Suprapubic skin (tissue), 4 donors: ENCODE data around the gene ADAMTS9. TPM values are rescaled to one million over a fixed set of nuclear protein-coding genes. Genes with fewer than 3 reads are reported as not detected.

Experiments
- DNase-seq, 2 donors: peaks; one replicate each; pipeline ENCODE4 v3.0.0-alpha.2; 2019; ENCODE audit warnings: low spot score in 2 of 2
- H3K27ac ChIP-seq: fragments of 200-600 bp; sonication (generic); one replicate; pipeline ENCODE4 v1.5.1; 2019
- H3K27me3 ChIP-seq: fragments of 200-600 bp; sonication (generic); one replicate; pipeline ENCODE4 v1.5.1; 2019
- H3K36me3 ChIP-seq: fragments of 200-600 bp; sonication (generic); one replicate; pipeline ENCODE4 v1.5.1; 2019
- H3K4me1 ChIP-seq: fragments of 200-600 bp; sonication (generic); one replicate; pipeline ENCODE4 v1.5.1; 2019
- H3K4me3 ChIP-seq: fragments of 200-600 bp; sonication (generic); one replicate; pipeline ENCODE4 v1.5.1; 2019; ENCODE audit warnings: mild to moderate bottlenecking
- H3K9me3 ChIP-seq: fragments of 200-600 bp; sonication (generic); one replicate; pipeline ENCODE4 v1.5.1; 2019
- CTCF ChIP-seq, 2 donors: fragments of 200-600 bp in 1 of 2; fragments of 450-650 bp in 1 of 2; sonication (generic) in 1 of 2; IDR thresholded peaks; one replicate each; pipeline ENCODE4 v1.5.1; 2016 to 2019; ENCODE audit warnings: antibody characterized with exemption in 2 of 2, mild to moderate bottlenecking in 1 of 2, moderate library complexity in 1 of 2
- EP300 ChIP-seq: sonication (generic); formaldehyde crosslinking; IDR thresholded peaks from one replicate; pipeline ENCODE4 v1.6.1; 2017; ENCODE audit warnings: antibody characterized with exemption
- POLR2A ChIP-seq, 2 donors: fragments of 450-650 bp; IDR thresholded peaks; one replicate each; pipeline ENCODE4 v1.6.1; 2017; ENCODE audit warnings: antibody characterized with exemption in 2 of 2, mild to moderate bottlenecking in 2 of 2, moderate library complexity in 2 of 2
- POLR2AphosphoS5 ChIP-seq, 3 donors: sonication (generic); formaldehyde crosslinking; IDR thresholded peaks; one replicate each; pipeline ENCODE4 v1.6.1; 2017; ENCODE audit warnings: antibody characterized with exemption in 3 of 3
- WGBS: methylation state at CpG from one replicate; pipeline ENCODE4 v1.1.5; 2018; 5-methylcytosine and 5-hydroxymethylcytosine counted together
- total RNA-seq, 4 donors: library from RNA; depleted of rRNA; stranded (reverse); fragments of >200 nt; gene quantifications; one replicate each; pipeline ENCODE4 v1.1.0, GENCODE V29; 2016

Gene ADAMTS9
- total RNA-seq, 4 donors from 2014 or later: 7.8 to 32.8 (median 9.3) TPM

DNA sequence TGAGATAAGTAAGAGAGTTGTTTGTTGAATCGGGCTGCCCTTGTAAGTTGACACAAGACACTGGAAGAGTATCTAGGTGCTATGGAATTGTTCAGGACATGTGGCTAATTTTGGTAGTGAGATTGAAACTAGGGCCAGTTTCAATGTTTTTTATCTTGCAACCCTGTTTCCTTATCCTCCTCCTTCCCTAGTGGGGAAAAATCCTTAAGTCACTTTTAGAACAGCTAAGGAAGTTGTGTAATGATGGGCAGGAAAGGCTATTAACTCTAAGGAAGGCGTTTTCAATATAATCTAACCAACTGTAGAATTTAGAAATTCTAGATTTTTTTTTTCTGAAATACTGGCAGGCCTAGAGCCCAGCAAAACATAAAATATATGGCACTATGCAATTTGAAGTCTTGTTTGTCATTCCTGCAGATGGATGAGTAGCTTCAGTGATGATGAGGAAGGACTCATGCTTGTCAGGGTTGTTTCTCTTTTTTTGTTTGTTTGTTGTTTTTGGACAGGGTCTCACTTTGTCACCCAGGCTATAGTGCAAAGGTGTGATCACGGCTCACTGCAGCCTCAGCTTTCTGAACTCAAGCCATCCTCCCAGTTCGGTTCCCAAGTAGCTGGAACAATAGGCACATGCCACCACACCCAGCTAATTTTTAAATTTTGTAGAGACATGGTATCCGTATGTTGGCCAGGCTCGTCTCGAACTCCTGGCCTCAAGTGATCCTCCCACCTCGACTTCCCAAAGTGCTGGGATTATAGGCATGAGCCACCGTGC lies 27.6 kb upstream of the ADAMTS9 start:
- no peaks in the 10 kb centered on the region for H3K9me3 ChIP-seq
- no peak for DNase-seq
- WGBS: 89% methylated on average over 9 of the region's 9 CpGs
- H3K27ac ChIP-seq: no peak overlapping the region
- TF ChIP-seq POLR2AphosphoS5 (IDR thresholded peaks at IDR 0.05): no peak
- H3K27me3 ChIP-seq: no peaks in the 10 kb centered on the region
- no peaks in the 10 kb centered on the region for H3K4me1 ChIP-seq
- no peak overlapping the region for H3K4me3 ChIP-seq
- H3K36me3 ChIP-seq: no peaks in the 10 kb centered on the region

DNA sequence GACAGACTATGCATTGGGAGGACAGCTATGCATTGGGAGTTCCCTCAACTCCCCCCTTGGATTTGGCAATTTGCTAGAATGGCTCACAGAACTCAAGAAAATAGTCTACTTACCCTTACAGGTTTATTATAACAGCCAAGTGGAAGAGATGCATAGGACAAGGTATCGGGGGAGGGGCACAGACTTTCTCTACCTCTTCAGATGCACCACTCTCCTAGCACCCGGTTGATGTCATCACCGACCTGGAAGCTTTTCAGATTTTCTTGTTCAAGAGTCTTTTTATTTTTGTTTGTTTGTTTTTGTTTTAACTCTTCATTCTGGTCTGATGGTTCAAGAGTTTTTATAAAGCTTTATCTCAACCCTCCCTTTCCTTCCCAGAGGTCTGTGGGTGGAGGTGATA lies 20.7 kb upstream of the ADAMTS9 start:
- WGBS: 98% methylated on average over 3 of the region's 3 CpGs
- H3K27ac ChIP-seq: no peak overlapping the region
- no peaks in the 10 kb centered on the region for H3K4me1 ChIP-seq
- TF ChIP-seq CTCF (IDR thresholded peaks at IDR 0.05) (no peak), EP300 (no peak), POLR2AphosphoS5 (IDR thresholded peaks at IDR 0.05) (no peak), POLR2A (IDR thresholded peaks at IDR 0.05) (no peak)
- DNase-seq: no peak
- no peaks in the 10 kb centered on the region for H3K9me3 ChIP-seq
- H3K27me3 ChIP-seq: no peaks in the 10 kb centered on the region
- no peaks in the 10 kb centered on the region for H3K36me3 ChIP-seq
- H3K4me3 ChIP-seq: no peak overlapping the region

- Histone ChIP-seq H3K9me3 (no peaks in the 10 kb centered on the region), H3K27me3 (no peaks in the 10 kb centered on the region), H3K4me3 (no peak overlapping the region), H3K27ac (no peak overlapping the region), H3K4me1 (no peaks in the 10 kb centered on the region), H3K36me3 (no peaks in the 10 kb centered on the region)
- WGBS: 92% methylated on average over 2 of the region's 2 CpGs
- DNase-seq: no peak
- TF ChIP-seq CTCF (IDR thresholded peaks at IDR 0.05): no peak
- no peak for TF ChIP-seq POLR2AphosphoS5 (IDR thresholded peaks at IDR 0.05)
- no peak for TF ChIP-seq EP300
- no peak for TF ChIP-seq POLR2A (IDR thresholded peaks at IDR 0.05)
Observed at GRCh38 chr3:64705946-64706345, 18.1 kb upstream of the ADAMTS9 start.

DNA sequence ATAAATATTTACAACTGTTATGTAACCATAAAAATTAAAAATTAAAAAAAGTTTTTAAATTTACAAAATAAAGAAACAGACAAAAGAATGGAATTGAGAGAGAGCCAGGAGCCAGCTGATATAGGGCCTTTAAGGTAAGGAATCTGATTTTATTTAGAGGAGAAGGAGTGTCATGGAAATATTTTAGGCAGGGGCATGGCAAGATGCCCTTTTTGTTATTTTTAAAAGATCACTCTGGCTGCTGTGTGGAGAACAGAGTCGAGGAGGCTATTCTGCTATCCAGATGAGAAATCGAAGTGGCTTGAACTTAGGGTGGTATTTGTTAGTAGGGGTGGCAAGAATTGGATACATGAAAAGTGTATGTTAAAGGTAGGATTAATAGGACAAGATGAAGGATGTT lies 9.1 kb upstream of the ADAMTS9 start:
- Histone ChIP-seq H3K27me3 (no peaks in the 10 kb centered on the region), H3K9me3 (no peaks in the 10 kb centered on the region), H3K27ac (no peak overlapping the region), H3K36me3 (no peaks in the 10 kb centered on the region), H3K4me3 (no peak overlapping the region), H3K4me1 (no peaks in the 10 kb centered on the region)
- DNase-seq: no peak
- TF ChIP-seq CTCF (IDR thresholded peaks at IDR 0.05) (no peak), POLR2A (IDR thresholded peaks at IDR 0.05) (no peak)
- 82% methylated on average over 2 of the region's 2 CpGs for WGBS

DNA sequence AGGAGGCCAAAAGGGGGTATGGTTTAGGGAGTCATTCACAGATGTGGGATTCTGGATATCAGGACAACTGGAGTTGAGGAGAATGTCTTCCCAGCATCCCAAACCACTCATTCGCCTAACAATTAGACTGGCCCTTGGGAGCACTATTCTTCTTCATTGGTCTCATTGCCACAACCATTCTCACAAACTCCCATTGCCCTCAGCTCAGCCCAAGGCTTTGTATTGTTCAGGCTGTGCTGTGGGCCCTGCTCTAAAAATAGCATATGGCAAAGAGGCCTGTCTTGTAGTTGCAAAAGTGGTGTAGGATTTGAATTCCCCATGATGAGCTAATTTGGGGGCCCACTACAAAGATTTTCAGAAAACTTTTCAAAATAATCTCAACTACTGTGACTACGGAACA lies 6.3 kb upstream of the ADAMTS9 start:
- no peaks in the 10 kb centered on the region for H3K4me1 ChIP-seq
- WGBS: 96% methylated on average over 2 of the region's 2 CpGs
- DNase-seq: no peak
- H3K27ac ChIP-seq: no peak overlapping the region
- no peak overlapping the region for H3K4me3 ChIP-seq
- no peaks in the 10 kb centered on the region for H3K27me3 ChIP-seq
- TF ChIP-seq CTCF (IDR thresholded peaks at IDR 0.05): no peak
- TF ChIP-seq POLR2A (IDR thresholded peaks at IDR 0.05): no peak
- no peak for TF ChIP-seq EP300
- no peak for TF ChIP-seq POLR2AphosphoS5 (IDR thresholded peaks at IDR 0.05)
- no peaks in the 10 kb centered on the region for H3K36me3 ChIP-seq
- H3K9me3 ChIP-seq: no peaks in the 10 kb centered on the region

DNA sequence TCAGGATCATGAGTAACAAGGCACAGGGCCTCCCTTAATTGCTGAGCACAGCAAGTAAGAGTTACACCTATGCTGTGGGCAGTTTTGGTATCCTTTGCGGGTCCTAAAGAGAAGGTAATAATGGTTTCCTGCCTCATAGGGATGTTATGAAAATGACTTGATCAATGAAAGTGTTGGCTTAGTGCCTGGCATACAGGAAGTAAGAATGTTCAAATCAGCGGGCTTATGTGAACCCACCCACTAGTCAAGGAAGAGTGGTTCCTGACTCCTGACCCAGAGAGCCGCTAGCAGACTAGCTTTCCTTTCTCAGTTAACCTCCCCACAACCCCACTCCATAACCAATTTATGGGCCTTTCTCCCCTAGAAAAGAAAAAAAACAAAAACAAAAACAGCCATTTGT lies 5.2 kb upstream of the ADAMTS9 start:
- Histone ChIP-seq H3K4me1 (peaks cover 10% of the 10 kb centered on the region), H3K36me3 (no peaks in the 10 kb centered on the region)
- DNase-seq: no peak

More for the DNA sequence above, 5.2 kb upstream of the ADAMTS9 start:
- WGBS: 84% methylated on average over 3 of the region's 3 CpGs
- TF ChIP-seq POLR2A (IDR thresholded peaks at IDR 0.05) (no peak), EP300 (no peak), POLR2AphosphoS5 (IDR thresholded peaks at IDR 0.05) (no peak), CTCF (IDR thresholded peaks at IDR 0.05) (no peak)
- peaks cover 7% of the 10 kb centered on the region for H3K27me3 ChIP-seq
- no peak overlapping the region for H3K27ac ChIP-seq
- no peaks in the 10 kb centered on the region for H3K9me3 ChIP-seq
- H3K4me3 ChIP-seq: no peak overlapping the region
